Measurements from ENCODE around the gene TMTC4. TPM values are rescaled to one million over a fixed set of nuclear protein-coding genes. Genes with fewer than 3 reads are reported as not detected.

TMTC4 gene
- total RNA-seq, 4 donors from 2014 or later, result 12.5 to 28.5 (median 14.8) TPM

DNA sequence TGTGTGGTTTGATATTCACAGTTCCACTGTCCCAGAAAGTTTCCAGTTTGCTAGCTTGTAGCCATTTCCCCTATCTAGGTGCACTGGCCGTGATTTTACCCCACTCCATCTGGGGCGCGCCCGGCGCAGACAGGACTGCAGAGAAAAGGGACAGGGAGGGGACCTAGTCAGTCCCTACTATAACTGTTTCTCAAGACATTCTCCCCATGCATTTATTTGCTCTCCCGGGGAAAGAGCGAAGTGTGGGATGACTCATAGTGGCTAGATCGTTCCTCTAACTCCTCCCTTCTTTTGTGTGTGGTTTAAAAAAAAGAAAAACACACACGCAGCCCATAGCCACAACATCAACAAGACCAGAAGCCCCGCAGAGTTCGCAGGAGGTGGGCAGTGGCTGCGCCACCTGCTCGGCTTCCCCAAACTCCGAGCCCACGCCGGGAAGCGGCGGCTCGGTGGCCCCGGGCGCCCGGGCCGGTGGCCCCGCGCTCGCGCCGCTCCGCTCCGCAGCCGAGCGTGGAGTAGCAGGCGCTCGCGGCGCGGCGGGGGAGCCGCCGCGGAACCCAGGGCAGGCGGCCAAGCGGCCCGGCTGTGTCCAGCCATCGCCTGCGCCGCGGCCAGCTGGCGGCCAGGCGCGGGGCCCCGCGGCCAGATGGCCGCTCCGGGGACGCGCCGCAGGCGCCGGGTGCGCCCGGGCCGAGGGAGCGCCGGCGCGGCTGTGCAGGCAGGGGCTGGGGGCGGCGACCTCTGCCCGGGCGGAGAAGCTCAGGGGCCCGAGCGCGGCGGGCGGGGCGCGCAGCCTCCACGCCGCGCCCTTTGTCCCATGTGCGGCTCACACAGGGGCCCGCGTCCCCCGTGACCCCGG, 653 bp downstream of the TMTC4 start:
- peak in 1 of 2 donors; percentile 24 for DNase-seq (ENCODE audit: low spot score in 2 of 2)
- peak overlapping the region; percentile 52 to 93 (median 74) for H3K4me3 ChIP-seq
- peaks cover 0 to 7% (median 0%) of the 10 kb centered on the region in 3 donors for H3K36me3 ChIP-seq
- whole genome bisulfite sequencing, 2 donors, result 1 to 2% methylated on average over 28 to 43 of the region's 86 CpGs
- H3K27me3 ChIP-seq, result no peaks in the 10 kb centered on the region
- no peaks in the 10 kb centered on the region for H3K9me3 ChIP-seq
- H3K4me1 ChIP-seq, result peaks cover 0 to 22% (median 17%) of the 10 kb centered on the region in 4 donors
- H3K27ac ChIP-seq, result peak overlapping the region; percentile 76 to 90 (median 84)
- TF ChIP-seq, protein P1, sequence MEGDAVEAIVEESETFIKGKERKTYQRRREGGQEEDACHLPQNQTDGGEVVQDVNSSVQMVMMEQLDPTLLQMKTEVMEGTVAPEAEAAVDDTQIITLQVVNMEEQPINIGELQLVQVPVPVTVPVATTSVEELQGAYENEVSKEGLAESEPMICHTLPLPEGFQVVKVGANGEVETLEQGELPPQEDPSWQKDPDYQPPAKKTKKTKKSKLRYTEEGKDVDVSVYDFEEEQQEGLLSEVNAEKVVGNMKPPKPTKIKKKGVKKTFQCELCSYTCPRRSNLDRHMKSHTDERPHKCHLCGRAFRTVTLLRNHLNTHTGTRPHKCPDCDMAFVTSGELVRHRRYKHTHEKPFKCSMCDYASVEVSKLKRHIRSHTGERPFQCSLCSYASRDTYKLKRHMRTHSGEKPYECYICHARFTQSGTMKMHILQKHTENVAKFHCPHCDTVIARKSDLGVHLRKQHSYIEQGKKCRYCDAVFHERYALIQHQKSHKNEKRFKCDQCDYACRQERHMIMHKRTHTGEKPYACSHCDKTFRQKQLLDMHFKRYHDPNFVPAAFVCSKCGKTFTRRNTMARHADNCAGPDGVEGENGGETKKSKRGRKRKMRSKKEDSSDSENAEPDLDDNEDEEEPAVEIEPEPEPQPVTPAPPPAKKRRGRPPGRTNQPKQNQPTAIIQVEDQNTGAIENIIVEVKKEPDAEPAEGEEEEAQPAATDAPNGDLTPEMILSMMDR (IDR thresholded peaks at IDR 0.05), result no peak
- TF ChIP-seq EP300 (IDR thresholded peaks at IDR 0.05), result peak in 1 of 2 donors; percentile 17

DNA sequence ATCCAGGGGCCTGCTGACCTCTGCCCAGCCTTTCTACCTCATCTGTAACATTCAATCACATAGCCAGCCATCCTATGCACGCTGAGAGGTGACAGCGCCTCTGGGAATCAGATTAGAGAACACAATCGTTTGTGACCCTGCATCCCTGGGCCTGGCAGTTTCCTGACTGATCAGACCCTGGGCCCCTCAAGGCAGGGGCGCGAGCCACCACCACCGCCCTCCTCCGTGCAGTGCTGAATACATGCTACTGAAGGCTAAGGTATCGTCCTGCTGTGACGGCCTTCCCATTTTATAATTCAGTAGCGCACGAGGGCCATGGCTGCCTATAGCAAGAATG, 1.3 kb downstream of the TMTC4 start:
- Histone ChIP-seq H3K36me3 (peaks cover 0 to 10% (median 0%) of the 10 kb centered on the region in 3 donors), H3K4me3 (peak overlapping the region in 3 of 4 donors; percentile 52 to 83 (median 54)), H3K9me3 (no peaks in the 10 kb centered on the region), H3K27ac (peak overlapping the region in 3 of 4 donors; percentile 67 to 90 (median 88)), H3K4me1 (peaks cover 0 to 22% (median 17%) of the 10 kb centered on the region in 4 donors), H3K27me3 (no peaks in the 10 kb centered on the region)
- TF ChIP-seq EP300 (IDR thresholded peaks at IDR 0.05), result no peak
- no peak for TF ChIP-seq POLR2A (IDR thresholded peaks at IDR 0.05)
- TF ChIP-seq, protein P1 (IDR thresholded peaks at IDR 0.05), result no peak
- DNase-seq (ENCODE audit: low spot score in 2 of 2), result no peak
- WGBS, 2 donors, result 41 to 43% methylated on average over 11 of the region's 11 CpGs

DNA sequence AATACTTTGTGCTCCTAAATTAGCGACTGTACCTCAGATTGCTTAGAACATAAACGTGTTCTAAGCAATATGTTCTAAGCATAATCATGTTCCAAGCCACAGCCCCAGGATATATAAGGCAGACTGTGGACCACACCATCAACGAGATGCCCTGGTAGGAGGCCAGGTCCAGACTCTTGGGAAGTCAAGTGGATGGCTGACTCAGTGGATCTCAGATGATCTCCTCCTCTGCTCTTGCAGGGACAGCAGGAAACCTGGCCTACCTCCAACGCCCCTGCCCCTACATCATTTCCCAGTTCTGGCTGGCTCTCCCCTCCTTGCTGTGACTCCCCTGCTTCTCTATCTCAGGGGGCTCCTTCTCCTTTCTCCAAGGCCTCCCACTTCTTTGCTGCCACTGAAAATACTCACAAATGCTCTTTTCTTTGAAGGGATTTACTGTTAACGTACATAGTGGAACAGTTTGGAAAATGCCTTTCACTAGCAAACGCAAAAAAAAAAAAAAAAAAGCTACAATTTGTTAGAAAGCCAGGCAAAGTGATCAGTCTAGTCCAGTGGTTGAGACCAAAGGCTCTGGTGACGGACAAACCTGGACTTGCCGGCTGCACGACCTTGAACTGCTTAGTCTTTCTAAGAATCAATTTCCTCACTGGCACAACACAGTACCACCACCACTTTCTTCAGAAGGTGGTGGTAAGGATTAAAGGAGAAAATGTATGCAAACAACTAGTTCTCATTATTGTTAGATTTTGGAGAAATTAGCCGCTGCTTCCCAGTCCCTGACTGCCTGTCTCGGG, 3.0 kb downstream of the TMTC4 start:
- peak overlapping the region in 1 of 4 donors; percentile 8 for H3K27ac ChIP-seq
- H3K4me1 ChIP-seq, result peaks cover 0 to 23% (median 17%) of the 10 kb centered on the region in 4 donors
- no peaks in the 10 kb centered on the region for H3K9me3 ChIP-seq
- TF ChIP-seq EP300 (IDR thresholded peaks at IDR 0.05) (no peak), POLR2A (IDR thresholded peaks at IDR 0.05) (no peak)
- TF ChIP-seq, protein P1 (IDR thresholded peaks at IDR 0.05), result no peak
- H3K36me3 ChIP-seq, result peaks cover 0 to 19% (median 0%) of the 10 kb centered on the region in 3 donors
- 82% methylated on average over 11 of the region's 11 CpGs for WGBS, 2 donors
- H3K27me3 ChIP-seq, result no peaks in the 10 kb centered on the region
- H3K4me3 ChIP-seq, result no peak overlapping the region
- no peak for DNase-seq (ENCODE audit: low spot score in 2 of 2)

DNA sequence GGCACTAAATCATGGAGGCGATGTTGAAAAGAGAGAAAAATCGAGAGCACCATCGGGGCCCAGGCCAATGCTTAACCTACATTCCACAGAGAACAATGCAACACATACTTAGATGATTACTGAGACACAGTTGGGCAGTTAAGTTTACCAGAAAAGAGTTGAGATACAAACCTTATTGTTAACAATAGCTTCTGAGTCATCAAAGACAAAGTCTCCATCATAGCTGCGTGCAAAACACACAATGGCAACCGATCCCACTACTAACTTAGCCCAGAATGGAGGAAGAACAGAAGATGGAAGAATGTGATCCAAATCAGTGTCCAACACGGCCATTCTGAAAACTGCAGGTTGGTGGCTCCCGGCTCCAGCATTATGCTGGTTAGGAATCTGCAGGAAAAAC, 6.2 kb downstream of the TMTC4 start:
- 76 to 77% methylated on average over 7 of the region's 7 CpGs for WGBS, 2 donors
- H3K9me3 ChIP-seq, result no peaks in the 10 kb centered on the region
- no peak for DNase-seq (ENCODE audit: low spot score in 2 of 2)
- peaks cover 0 to 34% (median 0%) of the 10 kb centered on the region in 3 donors for H3K36me3 ChIP-seq
- H3K27me3 ChIP-seq, result no peaks in the 10 kb centered on the region
- H3K4me3 ChIP-seq, result no peak overlapping the region
- TF ChIP-seq POLR2A (IDR thresholded peaks at IDR 0.05) (no peak), EP300 (IDR thresholded peaks at IDR 0.05) (no peak)
- TF ChIP-seq, protein P1 (IDR thresholded peaks at IDR 0.05), result no peak
- H3K4me1 ChIP-seq, result peaks cover 0 to 23% (median 9%) of the 10 kb centered on the region in 4 donors
- peak overlapping the region in 1 of 4 donors; percentile 61 for H3K27ac ChIP-seq

Data from tibial nerve (tissue), 4 donors.